ENCODE data around the gene GSDMA.

The GSDMA gene

DNA sequence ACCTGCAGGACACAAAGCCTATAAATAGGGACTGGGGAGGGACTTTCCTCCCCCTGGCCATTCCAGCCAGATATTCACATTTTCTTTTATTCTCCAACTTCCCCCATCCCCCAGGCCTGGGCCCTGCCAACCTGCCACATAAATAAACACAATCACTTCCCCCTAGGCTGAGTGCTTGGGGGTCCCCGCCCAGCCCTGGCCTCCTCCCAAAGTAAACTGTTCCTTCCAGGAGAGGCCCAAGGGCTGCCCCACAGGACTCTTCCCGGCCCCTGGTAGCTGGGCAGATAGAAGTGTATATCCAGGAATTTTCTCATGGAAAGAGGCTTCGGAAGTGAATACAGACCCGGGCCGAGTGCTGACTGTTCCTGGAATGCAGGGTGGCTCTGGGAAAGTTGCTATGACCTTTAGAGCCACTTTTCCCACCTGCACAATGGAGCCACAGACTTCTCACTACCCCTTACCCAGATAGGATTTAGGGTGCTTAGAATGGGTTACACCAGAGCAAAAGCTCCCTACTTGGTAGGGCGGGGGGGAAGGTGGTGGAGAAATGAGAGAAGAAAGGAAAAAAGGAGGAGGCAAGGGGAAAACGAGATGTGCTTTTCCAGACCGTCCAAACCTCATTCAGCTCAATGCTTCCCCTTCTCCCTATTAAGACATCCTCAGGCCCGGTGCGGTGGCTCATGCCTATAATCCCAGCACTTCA is 60.9 kb downstream of the GSDMA start:
- no peak for DNase-seq

DNA sequence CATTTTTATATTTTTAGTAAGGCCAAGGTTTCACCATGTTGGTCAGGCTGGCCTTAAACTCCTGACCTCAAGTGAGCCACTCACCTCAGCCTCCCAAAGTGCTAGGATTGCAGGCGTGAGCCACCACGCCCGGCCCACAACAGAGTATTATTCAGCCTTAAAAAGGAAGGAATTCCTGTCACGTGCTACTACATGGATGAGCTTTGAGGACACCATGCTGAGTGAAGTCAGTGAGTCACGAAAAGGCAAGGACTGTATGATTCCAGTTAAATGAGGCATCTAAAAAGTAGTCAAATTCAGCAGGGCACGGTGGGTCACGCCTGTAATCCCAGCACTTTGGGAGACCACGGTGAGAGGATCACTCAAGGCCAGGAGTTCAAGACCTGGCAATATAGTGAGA is 62.1 kb downstream of the GSDMA start:
- DNase-seq: no peak

DNA sequence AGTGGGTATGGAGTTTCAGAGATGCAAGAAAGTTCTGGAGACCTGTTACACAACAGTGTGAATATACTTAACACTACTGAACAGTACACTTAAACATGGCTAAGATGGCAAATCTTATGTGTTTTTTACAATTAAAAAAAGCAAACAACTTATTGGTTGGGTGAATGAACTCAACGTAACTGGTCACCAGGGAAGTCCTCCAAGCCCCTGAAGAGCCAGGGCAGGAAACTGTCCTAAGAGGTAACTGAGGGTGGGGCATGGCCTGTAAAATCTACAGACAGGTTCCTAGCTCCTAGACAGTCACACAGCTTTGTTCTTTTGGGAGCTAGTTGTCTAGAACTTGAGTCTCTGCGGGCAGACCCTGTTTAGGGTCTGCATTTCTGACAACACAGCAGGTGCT is 62.8 kb downstream of the GSDMA start:
- no peak for DNase-seq

DNA sequence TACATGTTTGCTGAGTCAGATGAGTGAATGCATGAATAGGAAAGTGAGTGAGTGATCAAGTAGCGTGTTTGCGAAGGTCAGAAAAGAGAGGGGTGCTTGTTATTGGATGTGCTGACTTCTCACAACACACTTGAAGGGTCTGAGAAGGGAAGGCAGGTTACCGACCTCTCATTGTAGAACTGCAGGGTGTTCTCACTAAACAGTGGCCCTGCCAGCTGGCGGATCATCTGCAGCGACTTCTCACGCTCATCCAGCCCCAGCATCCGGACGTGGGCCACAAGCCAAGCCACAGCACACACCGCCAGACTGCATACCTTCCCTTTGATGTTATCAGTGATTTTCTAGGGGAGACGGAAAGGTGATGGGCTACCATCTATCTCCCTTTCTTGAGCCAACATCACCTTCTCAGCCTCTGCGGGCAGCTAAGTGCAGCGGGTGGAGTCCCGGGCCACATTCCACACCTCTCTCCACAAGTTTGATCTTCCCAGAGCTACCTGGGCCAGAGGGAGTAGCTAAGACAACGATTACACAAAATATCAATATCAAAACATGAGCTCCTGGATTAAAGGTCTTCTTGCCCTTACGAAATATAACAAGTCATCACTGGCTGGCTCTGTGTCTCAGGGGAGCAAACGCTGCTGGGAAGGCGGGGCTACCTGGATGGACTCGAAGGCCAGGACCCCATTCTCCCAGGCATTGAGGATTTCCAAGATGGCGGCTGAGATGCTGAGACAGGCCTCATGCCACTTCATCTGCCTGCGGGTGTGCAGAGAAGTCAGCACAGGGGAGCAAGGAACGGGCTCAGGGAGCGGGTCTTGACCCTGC is 63.4 kb downstream of the GSDMA start:
- no peak for DNase-seq

DNA sequence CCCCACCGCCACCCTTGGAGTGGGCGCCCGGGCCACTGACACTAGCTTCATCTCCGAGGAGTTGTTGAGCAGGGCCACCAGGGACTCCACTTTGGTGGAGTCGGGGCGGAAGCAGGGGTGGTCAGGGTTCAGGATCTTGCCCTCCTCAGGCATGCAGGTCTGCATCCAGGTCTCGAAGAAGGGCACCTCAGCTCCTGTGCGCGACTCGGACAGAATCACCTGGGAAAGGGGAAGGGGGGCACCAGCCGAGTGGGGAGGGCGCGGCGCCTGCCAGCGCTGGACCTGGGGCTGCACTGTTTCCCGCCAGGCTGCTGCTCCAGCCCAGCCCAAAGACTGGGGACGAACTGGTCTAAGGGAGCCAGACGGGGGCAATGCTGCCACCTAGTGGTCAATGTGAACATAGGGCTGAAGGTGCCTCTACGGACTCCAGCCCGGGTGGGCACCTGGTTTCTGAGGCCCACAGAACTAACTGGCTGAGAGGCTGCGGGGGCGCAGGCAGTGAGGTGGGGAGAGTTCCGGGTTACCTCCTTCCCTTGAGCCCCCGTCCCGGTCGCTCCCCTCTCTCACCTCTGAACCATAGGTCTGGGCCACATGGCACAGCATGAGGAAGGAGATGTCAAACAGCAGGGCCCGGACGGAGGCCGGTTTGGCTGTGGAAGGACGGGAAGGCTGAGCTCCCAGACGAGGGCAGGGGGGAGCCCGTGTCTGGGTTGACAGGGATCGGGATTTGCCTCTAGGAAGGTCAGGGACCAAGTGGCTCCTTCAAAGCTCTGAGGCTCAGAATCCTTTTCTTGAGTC is 64.2 kb downstream of the GSDMA start:
- DNase-seq: peak; percentile 67 to 77
